ENCODE results near the gene HMGCLL1.

DNA sequence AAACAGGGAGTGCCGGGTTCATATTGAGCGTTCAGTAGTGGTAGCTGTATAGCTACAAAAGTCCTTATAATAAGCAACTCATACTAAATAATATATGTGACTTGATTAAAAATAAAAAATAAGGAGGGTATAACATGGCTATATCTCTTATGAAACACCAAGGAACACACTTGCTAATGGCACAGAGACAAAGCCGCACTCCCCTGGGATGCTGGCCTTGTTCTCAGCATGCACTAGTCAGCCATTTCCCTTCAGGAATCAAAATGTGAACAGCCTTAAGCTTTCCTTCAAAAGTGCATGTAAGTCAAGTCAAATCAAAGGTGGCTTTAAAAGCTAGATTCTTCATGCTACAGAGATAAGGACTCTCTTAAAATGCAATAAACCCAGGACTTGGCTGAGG lies 9.4 kb downstream of the HMGCLL1 start:
- TF ChIP-seq, protein P1, sequence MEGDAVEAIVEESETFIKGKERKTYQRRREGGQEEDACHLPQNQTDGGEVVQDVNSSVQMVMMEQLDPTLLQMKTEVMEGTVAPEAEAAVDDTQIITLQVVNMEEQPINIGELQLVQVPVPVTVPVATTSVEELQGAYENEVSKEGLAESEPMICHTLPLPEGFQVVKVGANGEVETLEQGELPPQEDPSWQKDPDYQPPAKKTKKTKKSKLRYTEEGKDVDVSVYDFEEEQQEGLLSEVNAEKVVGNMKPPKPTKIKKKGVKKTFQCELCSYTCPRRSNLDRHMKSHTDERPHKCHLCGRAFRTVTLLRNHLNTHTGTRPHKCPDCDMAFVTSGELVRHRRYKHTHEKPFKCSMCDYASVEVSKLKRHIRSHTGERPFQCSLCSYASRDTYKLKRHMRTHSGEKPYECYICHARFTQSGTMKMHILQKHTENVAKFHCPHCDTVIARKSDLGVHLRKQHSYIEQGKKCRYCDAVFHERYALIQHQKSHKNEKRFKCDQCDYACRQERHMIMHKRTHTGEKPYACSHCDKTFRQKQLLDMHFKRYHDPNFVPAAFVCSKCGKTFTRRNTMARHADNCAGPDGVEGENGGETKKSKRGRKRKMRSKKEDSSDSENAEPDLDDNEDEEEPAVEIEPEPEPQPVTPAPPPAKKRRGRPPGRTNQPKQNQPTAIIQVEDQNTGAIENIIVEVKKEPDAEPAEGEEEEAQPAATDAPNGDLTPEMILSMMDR (conservative IDR thresholded peaks at IDR 0.05 in 1 of 2, IDR thresholded peaks at IDR 0.05 in 1 of 2; ENCODE audit: low read depth in 1 of 2, low read length in 2 of 2): no peak
- TF ChIP-seq EZH2 (IDR thresholded peaks at IDR 0.05; ENCODE audit: low read length, missing control alignments): no peak

All from fibroblast of lung (primary cell).